Activated naive CD8-positive, alpha-beta T cell treated with anti-CD3 and anti-CD28 coated beads, Interleukin-2, amount 50 U/mL, for 16 hours (primary cell): ENCODE data around the gene DYRK2.
A peak's percentile ranks its signal among the peaks of the same experiment; 100 is the strongest.

Source experiments
- DNase-seq: peaks from one replicate; pipeline ENCODE4 v3.0.0-alpha.2; 2020; ENCODE audit warnings: low read depth, low spot score

The DYRK2 gene

DNA sequence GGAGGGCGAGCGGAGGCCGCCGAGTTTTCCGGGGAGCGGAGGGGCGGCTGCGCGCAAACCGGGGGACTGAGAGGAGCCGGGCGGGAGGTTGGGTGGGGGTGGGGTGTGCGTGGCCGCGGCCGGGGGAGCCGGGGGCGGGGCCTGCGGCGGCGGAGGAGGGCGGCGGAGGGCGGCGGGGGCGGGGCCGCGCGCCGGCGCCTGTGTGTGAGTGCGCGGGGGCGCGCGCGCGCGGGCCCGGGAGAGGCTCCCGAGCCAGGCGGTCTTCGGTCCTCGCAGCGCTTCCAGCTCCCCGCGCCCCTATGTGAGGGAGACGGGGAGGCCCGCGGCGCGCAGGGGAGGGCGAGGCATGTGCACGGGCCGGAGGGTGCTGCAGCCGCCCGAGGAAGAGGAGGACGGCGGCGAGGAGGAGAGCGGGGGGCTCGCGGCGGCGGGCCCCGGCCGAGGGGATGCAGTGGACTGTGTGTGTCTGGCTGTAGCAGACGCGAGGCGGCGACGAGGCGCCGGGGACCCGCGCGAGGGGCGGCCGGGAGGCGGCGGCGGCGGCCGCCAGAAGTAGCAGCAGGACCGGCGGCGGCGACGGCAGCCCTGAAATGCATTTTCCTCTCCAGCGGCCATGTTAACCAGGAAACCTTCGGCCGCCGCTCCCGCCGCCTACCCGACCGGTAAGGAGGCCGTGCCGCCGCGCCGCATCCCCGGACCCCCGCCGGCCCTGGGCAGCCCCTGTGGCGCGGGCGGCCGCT is at the start of gene DYRK2:
DYRK2 (plus strand) TSS at position 225 of the 740 bp plus-strand sequence; CDS start at position 614, 389 bp downstream.
- peak; percentile 48 for DNase-seq

DNA sequence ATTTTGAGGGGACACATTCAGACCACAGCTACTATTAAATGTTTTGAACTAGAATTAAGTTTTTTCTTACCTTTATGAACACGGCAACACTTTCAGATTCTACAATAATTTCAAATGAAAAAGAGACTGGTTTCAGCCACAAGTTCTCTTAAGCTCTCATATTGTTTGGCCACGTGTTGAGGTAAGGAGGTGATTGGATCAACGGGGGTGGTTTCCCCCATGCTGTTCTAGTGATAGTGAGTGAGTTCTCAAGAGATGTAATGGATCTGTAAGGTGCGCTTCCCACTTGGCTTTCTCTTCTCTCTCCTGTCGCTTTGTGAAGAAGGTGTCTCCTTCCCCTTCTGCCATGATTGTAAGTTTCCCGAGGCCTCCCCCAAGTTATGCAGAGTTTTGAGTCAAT is 48.9 kb upstream of the DYRK2 start:
- DNase-seq: no peak

DNA sequence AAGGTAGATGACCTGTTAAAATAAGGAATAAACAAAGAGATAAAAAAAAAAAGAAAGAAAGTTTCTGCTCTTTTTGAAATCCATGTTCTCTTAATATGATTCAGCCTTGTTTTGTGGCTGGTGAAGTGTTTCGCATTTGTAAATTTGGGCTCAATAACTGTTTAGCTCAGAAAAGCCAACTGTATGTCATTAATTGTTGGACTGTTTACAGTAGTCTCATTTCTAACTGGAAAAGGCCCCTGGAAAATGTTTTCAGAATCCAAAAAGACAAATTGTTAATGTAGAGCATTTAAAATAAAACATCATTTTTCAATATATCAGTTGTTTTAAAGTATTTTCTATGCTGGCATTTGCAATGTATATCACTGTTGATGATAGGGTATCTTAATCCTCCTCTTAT is 47.4 kb upstream of the DYRK2 start:
- no peak for DNase-seq

DNA sequence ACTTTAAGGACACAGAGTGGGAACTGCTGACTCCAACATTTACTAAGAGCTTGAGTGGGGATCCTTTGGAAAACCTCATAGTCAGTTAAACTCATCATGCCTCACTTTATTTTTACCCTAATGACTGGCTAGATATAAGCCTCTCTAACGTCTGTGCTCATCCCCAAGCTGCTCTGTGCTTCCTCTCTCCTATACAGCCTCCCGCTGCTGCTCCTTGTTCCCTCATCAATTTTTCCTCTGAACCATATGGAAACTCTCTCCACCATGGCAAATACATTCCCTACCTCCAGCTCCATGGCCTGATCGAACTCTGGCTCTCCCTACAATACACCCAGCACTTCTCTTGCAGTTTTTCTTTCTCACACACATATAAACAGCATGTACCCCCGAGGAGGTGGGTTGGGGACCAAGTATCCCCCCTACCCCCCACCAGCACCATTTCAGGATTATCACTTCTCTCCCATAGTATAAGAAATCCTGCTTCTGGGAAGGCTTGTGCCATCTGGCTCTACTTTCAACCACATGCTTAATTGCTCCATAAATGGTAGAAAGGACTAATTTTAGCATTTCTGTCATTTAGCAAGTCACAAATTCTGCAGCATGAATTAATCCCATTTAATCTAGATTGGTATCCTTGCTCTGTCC is 39.2 kb upstream of the DYRK2 start:
- DNase-seq: no peak

DNA sequence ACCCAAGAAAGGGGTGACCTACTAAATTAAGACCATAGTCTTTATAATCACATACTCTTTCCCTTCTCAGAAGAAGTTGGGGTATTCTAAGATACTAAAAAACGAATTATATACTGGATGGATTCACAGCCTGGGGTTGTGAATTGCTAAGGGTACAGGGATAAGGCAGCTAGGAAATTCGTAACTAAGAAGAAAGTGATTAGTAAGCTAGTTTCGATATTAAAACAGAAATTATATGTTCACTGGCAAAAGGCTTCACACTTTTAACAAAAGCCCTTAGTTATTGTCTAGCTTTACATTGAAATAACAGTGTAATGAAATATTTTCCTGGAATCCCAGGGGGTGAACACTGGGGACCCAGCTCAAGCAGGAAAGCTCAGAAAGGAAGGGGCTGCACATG is 35.5 kb upstream of the DYRK2 start:
- no peak for DNase-seq

DNA sequence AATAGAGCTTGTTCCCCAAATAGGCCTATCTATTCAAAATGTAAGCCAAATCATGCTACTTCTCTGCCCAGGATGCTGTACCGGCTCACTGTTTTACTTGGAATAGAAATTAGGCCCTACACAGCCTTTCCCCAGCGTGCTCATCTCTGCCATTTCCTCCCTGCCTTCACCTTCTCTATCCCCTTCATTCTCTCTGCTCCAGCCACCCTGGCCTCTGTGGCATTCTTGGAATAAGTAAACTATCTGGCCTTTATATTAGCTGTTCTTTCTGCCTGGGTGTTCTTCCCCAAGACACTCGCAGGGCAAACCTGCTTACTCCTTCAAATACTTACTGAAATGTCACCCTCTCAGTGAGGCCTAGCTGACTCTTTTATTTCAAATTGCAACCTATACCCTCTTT is 30.9 kb upstream of the DYRK2 start:
- DNase-seq: no peak

DNA sequence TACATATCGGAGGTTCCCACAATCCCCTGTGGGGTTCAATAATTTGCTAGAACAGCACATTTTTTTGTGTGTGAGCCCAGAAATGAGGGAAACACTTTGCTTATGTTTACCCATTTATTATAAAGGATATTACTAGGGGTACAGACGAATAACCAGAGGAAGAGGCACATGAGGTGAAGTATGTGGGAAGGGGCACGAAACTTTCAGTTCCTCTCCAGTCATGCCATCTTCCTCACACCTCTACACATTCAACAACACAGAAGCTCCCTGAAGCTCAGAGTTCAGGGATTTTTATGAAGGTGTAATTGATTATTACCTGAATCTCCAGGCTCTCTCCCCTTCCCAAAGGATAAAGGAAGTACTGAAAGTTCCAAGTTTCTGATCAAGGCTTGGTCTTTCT is 30.2 kb upstream of the DYRK2 start:
- DNase-seq: no peak

DNA sequence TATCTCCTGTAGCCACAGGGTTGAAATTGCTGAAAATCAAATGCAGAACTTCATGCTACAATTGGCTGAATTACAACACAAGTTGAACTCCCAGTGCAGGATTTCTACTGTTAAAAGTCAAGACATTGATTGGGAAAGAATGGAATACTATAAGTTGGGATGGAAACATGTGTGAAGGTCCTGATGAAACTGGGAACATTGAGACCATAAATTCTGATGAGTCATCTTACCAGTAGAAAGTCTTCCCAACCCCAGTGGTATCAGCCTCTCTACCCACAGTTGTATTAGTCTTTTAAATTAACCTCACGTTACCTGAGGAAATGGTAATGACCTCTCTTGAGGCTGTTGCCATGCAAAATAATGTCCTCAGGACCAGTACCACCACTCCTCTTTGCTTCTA is 27.4 kb upstream of the DYRK2 start:
- no peak for DNase-seq

DNA sequence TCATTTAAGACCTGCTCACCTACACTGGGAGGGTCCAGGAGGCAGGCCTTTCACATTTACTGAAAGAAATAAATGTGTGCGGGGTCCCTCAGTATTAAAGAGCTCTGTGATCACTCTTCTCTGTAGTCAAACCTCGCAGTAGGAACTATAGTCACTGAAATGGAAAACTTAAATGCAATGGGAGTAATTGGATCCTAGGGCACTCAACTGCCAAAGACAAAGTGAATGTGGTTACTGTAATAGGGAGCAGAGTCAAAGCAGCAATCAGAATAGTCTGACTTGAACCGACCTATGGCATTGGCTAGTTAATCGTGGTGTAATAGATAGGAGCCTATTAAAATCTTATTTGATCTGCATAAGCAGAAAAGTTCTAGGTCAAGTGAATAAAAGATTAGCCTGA is 26.6 kb upstream of the DYRK2 start:
- DNase-seq: no peak

DNA sequence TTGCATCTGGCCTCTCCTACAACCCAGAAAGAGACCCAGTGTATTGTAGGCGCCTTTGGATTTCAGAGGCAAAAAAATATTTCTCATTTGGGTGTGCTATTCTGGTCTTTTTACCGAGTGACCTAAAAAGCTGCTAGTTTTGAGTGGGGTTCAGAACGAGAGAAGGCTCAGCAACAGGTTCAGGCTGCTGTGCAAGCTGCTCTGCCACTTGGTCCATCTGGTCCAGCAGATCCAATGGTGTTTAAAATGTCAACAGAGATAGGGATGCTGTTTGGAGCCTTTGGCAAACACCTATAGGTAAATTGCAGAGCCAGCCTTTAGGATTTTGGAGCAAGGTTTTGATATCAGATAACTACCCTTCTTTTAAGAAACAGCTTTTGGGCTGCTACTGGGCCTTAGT is 25.3 kb upstream of the DYRK2 start:
- no peak for DNase-seq

DNA sequence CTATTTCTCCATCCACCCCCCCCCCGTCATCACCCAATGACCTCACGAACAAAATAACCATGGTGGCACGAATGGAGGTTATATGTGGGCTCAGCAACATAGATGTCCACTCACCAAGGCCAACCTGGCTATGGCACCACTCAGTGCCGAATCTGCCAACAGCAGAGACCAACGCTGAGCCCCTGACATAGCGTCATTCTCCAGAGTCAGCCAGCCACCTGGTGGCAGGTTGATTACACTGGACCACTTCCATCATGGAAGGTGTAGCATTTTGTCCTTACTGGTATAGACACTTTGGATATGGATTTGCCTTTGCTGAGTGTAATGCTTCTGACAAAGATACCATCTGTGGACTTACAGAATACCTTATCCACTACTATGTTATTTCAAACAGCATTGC is 24.2 kb upstream of the DYRK2 start:
- no peak for DNase-seq

DNA sequence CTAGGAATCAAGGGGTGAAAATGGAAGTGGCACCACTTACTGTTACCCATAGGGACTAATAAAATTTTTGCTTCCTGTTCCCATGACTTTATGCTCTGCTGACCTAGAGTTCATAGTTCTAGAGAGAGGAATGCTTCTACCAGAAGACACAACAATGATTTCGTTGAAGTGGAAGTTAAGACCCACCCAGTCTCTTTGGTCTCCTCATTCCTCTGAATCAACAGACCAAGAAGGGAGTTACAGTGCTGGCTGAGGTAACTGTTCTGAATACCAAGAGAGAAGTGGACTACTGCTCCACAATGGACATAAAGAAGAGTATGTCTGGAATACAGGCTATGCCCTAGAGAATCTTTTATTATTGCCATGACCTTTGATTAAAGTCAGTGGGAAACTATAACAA is 23.5 kb upstream of the DYRK2 start:
- no peak for DNase-seq

DNA sequence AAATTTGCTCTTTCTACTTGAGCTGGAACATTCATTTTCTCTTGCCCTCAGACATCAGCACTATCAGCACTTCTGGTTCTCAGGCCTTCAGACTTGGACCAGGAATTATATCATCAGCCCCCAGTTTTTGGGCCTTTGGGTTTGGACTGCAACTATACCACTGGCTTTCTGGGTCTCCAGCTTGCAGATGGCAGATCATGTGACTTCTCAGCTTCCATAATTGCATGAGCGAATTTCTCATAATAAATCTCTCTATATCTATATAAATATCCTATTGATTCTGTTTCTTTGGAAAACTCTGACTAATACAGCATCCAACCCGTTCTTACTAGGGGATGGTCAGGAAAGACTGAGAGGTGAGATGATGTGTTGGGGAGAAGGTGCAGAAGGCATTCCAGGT is 22.4 kb upstream of the DYRK2 start:
- no peak for DNase-seq

DNA sequence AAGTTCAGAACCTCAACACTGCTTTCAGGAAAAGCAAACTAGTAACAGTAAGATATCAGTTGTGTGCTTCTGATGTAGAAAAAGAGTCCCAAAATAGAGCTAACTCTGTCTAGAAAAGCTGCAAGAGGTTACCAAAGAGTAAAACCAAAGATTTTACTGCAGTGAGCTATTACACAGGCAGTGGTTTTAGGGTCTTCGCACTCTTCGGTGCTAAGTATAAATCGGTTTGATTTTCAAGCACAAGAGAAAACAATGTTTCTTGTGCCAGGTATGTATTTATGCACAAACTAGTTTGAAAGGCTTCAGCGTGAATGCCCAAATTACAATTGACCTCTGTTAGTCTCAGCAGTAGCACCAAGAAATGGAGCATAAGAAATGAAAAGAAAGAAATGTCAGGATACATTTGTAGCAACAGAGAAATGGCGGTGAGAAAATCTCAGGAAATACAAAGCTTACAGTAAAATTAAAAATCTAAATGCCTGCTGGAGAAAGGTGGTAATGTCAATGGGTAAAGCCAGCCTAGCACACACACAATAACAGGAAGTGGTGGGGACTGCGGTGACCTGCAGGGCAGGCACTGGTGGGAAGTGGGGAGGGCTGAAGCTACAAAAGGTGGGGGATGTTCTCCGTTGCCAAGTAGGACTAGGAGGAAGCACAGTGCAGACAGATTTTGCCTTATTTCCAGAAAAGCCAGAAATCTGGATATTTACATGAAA is 18.0 kb upstream of the DYRK2 start:
- peak; percentile 47 for DNase-seq

DNA sequence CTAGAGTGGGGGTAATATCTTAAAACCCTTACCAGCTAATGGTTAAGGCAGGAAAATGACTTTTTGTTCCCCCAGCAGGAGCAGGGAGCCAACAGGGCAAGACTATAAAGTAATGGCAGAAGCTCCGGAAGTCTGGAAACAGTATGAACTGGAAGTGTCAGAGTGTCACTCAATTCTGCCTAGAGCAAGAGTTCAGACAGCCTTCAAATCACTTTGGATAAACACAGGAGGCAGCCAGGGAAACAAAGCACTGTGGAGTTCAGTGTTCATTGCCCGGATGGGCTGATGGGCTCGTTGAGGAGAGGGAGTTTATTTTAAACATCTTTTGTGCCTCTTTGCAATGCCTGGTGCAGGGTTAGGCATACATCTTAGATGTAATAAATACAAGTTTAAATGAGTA is 16.5 kb upstream of the DYRK2 start:
- no peak for DNase-seq

DNA sequence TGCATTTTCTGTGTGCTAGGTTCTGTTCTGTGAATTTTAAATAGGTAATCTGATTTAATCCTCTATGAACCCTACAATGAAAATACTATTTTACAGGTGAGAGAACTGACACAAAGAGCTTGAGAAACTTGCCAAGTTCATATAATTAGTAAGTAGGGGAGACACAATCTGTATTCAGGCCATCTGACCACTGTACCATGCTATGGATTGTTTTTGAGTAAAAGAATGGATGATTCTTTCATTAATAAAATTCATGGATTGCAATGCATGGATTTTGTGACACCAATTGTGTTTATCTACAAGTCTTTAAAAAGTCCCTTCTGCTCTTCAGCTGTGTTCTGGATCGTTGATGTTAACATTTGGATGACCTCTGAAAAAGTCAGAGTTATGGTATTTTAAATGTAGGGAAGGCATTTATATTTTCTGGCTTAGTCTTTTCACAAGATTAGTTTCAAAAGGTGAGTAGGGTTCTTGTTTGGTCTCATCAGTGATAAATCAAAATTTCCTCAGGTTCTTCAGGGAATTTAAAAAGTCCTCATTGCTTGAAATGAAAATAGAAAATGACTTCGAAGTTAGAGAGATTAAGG is 15.4 kb upstream of the DYRK2 start:
- DNase-seq: no peak

DNA sequence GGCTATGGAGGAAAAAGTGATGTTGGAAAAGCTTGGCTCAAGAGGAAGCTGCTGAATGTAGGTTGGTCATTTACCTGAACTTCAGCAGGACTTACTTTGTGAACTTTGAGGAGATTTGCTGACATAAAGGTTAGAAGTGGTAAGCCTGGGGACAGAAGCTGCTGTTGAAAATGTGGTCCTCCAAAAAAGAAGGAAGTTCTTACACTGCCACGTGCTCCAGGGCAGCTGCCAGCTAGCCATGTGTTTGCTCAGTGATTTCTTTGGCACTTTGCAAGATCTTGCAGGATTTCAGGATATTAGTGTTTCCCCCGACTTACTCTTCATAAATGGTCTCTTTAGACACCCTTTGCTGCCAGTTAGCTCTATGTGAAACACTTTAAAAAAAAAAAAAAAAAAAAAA is 14.8 kb upstream of the DYRK2 start:
- no peak for DNase-seq

DNA sequence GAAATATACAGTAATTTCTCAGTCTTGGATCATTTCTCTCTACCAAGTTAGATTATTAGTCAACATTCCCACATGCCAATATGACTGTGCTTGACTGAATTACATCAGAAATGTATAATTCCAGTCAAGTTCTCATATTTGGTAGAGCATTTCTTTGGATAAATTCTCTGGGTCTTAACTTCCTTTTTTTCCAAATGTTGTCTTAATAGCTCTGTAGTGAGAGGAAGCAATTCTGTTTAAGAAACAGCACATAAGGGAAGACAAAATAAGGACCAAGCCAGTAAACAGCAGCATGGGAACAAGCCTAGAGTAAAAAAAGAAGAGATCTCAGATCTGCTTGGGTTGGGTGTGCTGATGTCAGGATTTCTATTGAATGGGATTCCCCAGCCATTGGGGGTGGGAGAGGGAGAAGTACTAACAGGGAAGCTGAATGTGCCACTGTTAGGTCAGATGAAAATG is 14.2 kb upstream of the DYRK2 start:
- DNase-seq: no peak

DNA sequence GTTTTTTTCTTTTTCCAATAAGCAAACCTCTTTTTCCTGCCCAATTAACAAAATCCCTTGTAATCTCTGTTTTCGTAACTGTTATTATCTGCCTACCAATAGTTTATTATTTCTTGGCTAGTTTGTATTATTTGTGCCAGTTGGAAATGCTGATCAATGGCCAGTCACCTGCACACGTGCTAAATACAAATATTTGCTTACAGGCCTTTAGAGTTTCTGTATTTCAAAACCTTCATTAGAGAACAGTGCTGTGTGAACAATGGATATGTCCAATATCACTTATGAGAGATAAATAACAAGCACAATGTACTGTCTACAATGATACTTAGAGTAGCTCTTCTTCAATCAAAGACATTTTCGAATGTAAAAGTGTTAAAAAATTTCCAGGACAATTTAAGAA is 10.8 kb upstream of the DYRK2 start:
- DNase-seq: no peak

DNA sequence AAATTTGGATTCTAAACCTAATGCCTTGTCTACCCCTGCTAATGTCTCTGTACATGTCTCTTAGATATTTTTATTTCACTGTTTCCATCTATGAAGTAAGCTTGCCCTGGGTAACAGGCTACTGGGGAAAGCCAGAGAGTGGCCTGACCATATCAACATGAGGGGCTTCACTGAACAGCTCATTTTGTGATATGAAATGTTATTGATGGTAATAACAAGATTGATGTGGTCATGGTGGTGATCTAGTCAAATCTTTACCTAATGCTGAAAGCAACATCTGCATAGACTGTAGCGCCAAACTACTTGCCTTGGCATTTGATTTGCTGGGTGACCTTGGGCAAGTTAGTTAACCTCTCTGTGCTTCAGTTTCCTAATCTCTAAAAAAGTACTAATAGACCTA is 9.9 kb upstream of the DYRK2 start:
- no peak for DNase-seq

DNA sequence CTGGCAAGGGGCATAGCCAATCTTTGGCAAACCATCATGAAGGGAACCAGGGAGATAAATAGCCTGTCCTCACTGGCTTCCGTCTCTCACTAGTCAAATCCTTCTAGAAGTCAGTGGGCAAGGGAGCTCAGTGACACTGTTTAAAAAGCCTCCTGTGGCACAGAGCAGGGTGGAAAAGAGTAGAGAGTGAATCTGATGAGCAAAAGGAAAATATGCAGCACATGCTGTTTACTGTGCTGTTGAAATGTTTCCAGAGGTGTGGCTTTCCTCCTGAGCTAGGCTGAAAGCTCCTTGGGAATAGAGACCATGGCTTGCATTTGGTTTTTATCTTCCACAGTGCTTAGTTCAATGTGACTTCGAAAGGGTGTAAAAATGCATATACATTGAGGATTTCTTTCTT is 7.7 kb upstream of the DYRK2 start:
- no peak for DNase-seq

DNA sequence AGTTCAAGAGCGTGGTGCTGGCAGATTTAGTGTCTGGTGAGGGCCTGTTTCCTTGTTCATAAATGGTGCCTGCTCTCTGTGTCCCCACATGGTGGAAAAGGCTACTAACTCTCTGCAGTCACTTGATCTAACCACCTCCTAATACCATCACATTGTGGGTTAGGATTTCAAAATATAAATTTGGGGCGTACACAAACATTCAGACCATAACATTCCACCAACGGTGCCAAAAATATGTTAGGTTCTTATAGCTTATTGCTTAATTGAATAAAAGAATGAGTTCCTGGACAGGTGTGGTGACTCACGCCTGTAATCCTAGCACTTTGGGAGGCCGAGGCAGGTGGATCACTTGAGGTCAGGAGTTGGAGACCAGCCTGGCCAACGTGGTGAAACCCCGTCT is 3.4 kb upstream of the DYRK2 start:
- no peak for DNase-seq

DNA sequence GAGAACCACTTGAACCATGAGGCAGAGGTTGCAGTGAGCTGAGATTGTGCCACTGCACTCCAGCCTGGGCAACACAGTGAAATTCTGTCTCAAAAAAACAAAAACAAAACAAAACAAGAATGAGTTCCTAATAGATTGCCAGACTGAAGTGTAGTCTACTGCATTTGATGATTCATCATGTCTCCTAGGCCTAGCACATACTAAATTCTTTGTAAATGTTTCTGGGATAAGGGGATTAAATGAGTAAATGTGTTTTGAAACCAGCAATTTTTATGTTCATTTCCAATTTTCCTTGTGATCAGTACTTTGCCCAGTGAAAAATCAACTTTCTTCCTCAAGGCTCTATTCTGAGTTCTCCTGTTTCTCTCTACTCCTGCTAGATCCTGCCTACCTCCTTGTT is 2.9 kb upstream of the DYRK2 start:
- no peak for DNase-seq
